HG03045 (cell line): ENCODE data around the gene PDE3B.
"Not testable (repeated sequence)": the region's sequence is repeated elsewhere in the genome, so short reads cannot be mapped to it uniquely, and the experiment has no call there.

Experiments
- ATAC-seq: cut with Tn5 transposase; IDR thresholded peaks from one replicate; pipeline ENCODE4 v1.9.1; 2021; ENCODE audit warnings: mild to moderate bottlenecking, moderate library complexity; ENCODE audit not compliant: unreplicated experiment

The PDE3B gene

DNA sequence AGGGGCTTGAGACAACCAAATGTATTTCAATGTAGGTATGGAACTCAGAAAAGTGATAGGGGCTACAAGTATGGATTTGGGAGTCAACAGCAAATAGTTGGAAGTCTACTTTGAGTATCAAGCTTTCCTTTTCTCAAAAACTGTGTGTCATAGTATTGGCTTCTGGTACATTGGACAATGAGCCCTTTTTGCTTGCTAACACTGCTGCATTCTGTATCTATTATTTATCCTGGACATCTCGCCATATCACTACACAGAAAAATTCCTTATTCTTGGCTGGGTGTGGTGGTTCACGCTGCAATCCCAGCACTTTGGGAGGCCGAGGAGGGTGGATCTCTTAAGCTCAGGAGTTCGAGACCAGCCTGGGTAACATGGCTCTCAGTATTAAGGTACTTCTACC is 230.0 kb downstream of the PDE3B start:
- ATAC-seq: no peak

DNA sequence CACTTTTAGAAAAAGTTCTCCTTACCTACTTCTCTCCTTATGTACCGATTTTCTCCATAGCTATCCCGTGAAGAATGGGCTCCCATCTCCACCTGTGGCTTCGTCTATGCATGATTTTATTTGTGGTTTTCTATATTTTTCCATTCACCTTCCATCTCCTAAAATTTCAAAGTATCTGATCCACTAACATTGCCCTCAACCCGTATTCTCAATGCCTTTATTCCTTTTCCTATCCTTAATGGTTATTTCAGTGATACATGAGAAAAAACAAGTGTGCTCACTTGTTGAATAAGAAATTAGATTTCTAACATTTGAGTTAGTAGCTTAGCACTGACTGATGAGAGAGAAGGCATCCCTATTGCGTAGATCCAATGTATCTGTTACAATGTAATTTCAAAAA is 231.6 kb downstream of the PDE3B start:
- no peak for ATAC-seq

DNA sequence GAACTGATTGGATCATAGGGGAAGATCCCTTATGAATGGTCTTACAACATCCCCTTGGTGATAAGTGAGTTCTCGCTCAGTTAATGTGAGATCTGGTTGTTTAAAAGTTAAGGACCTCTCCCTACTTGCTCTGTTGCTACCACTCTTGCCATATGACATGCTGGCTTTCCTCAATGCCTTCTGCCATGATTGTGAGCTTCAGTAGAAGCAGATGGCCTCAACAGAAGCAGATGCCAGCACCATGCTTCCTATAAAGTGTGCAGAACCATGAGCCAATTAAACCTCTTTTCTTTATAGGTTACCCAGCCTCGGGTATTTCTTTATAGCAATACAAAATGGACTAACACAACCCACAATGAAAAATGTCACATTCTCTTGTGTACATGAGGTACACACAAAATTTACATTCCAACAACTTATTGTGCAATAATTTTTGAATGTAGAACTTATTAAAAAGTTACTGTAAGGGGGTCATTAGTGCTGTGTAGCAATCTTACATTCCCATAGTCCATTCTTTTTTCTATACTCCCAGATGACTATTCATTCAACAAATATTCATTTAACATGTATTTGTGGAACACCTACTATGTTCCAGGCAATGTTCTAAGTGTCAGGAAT is 238.1 kb downstream of the PDE3B start:
- ATAC-seq: no peak

GRCh38 chr11:14882196-14882595 is 238.6 kb downstream of the PDE3B start:
- no peak for ATAC-seq

GRCh38 chr11:14883683-14884082 is 240.1 kb downstream of the PDE3B start:
- not testable (repeated sequence) for ATAC-seq

DNA sequence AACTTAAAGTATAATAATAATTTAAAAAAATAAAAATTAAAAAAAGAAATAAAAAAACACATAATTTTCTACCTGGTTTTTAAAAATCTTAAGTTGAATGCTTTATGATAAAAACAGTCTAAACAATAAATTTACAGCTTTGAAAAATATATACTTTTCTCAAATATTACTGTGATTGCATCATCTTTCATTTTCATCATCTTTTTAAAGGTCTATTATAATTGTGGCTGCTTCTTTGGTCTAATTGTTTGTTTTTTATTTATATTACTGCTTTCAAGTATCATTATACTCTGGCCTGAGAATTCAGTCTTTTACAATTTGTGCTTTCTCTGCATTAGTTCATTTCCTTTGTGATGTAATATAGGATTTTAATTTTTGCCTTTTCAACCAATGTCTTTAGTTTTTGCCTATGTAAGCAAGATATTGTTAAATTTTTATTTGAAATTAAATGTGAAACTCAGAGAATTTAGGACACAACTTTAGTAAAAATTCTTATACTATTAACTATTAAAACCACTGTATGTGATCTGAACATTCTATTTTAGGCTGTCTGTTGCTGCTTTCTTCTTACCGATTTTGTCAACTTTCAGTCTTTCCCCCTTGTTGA is 241.2 kb downstream of the PDE3B start:
- ATAC-seq: no peak

- ATAC-seq: no peak
Measured at GRCh38 chr11:14886513-14886912, 242.9 kb downstream of the PDE3B start.

GRCh38 chr11:14891143-14892035 is 247.8 kb downstream of the PDE3B start:
- peak; percentile 57 for ATAC-seq

DNA sequence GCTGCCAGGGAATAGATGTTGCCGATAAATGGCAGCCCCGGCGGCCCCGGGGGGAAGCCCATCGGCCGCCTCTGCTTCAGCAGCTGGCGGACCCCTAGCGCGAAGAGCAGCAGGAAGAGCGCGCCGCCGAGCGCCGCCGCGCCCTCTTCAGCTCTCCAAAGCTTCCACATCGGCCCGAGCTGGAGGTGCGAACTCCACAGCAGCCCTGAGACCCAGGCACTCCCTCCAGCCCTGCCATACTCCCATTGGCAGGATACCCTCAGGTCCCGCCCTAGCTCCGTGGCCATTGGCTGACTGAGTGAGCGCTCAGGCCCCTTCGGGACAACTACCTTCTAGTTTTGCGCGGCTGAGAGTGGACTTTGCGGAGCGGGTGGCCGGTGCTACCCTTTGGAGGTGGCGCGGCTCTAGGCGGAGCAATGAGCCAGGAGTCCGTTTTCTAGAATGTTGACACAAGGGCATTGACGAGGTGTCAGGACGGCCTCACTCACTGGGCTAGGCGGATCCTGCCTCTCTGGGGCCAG is 248.5 kb downstream of the PDE3B start, which contains the start of gene CYP2R1:
Gene CYP2R1 (minus strand): TSS at position 196 of the 521 bp plus-strand sequence. CDS start 26 bp downstream, at position 170.
- ATAC-seq: peak; percentile 97

DNA sequence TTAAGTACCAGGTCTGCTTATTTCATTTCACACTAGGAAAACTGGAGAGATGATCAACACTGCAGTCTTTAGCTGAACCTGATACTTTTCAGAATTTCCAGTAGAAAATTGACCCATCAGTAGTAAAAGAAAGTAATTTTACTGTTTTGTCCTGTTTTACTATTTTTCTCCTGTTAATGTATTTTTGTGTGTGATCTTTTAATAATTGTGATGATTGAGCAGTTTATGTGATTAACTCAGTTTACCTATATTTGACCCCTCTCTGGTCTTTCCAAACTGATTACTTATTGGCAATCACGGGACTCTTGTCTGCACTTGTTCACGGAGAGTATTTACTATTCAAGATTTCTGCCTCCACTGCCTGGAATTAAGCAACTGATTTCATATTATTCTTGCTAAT is 249.0 kb downstream of the PDE3B start:
- no peak for ATAC-seq

GRCh38 chr11:14894657-14895598 is 251.3 kb downstream of the PDE3B start:
- ATAC-seq: no peak

- ATAC-seq: no peak
Measured at GRCh38 chr11:14898355-14898754, 254.8 kb downstream of the PDE3B start.

DNA sequence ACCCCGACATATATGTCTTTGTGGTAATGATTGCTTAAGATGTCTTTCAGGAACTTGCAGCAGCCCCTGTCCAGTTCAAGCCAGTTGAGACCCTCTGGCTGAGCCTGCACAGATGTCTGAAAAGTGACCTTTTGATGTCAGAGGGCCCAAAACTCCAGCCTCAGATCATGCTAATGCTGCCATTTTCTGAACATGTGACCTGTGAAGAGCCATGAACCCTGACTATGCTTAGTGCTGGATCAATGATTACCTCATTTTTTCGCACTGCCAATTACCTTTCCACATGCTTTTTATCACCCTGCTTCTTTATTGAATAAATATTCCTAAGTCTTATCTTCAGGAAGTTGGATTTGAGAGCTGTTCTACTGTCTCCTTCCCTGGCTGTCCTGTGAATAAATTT is 255.3 kb downstream of the PDE3B start:
- no peak for ATAC-seq

- no peak for ATAC-seq
Measured at GRCh38 chr11:14902650-14903350, 259.2 kb downstream of the PDE3B start.

DNA sequence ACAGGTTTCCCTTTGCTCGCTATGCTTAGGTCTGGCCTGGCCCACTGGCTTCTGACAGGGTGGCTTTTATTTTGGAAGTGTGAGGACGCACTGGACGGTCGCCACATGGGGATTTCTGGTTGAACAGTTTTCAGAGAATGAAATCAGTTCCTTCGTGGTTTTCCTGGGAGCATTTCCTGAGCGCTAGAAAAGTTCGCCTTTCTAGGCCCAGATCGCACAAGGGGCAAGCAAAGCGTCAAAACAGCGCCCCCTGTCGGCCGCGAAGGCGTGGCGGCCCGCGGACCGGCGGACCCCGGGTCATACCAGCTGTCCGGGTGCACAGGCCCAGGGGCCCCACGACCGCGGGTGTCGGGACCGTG is 261.1 kb downstream of the PDE3B start:
- peak; percentile 55 for ATAC-seq

- peak; percentile 55 for ATAC-seq
Measured at GRCh38 chr11:14905104-14906033, 261.8 kb downstream of the PDE3B start.

DNA sequence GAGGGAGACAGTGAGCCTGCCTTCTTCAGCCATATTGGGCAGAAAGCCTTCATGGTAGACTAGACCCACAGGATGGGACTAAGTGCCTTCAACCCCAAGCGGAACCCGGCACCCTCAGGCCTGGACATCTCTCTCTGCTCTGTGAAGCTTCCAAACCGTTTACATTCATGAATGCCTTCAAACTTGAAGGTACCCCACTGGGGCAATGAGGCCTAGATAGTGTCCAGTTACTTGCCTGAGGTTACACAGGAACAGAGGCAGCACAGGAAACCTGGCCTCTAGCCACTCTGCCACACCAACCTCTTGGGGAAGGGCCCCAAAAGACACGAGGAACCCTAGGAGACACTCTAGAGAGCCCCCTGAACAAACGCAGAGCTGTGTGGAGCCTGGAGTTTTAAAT is 263.0 kb downstream of the PDE3B start:
- no peak for ATAC-seq

DNA sequence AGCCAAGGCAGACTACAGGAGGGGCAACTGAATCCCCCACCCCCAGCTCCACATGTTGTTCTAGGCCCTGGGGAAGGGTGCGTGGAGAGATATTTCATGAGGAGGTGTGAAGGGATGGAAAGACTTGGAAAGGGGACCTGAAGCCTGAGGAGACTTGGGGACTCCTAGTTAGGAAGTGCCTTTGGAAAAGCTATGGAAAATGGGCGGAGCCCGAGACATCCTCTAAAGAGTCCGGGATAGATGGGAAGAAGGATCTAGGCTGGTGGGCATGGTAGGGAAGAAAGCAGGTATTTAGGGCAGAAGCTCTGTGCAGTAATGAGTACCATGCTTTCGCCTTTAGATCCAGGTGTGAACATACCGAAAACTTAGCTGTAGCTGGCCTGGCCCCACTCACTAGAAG is 263.4 kb downstream of the PDE3B start:
- no peak for ATAC-seq
